GM12878 (cell line): ENCODE measurements around the gene PPP2R5C. TPM values are rescaled to one million over a fixed set of nuclear protein-coding genes. Genes with fewer than 3 reads are reported as not detected.

Experiments used
- ATAC-seq: fragments of 200-7000 bp; cut with Tn5 transposase; 3 replicates; pipeline ENCODE4 v1.9.1; 2020; ENCODE audit warnings: mild to moderate bottlenecking, moderate library complexity
- BruUV-seq: library from RNA; stranded (reverse); fragments of 400-500 nt; replicated peaks from 2 replicates; lab custom pipeline; 2021; lab: Mats Ljungman, UMichigan
- CTCF ChIA-PET: fragments of 300-600 bp; sonication (Branson Sonifier 250); formaldehyde crosslinking; extraction: SDS; loops from one replicate; lab custom pipeline; 2021; ENCODE audit warnings: inconsistent platforms; lab: Yijun Ruan, JAX
- POLR2A ChIA-PET: fragments of 350-600 bp; formaldehyde crosslinking; extraction: SDS; loops from one replicate; lab custom pipeline; 2021; ENCODE audit warnings: inconsistent platforms; lab: Charles Lee
- RAD21 ChIA-PET: fragments of 300-600 bp; sonication (Branson Sonifier 250); formaldehyde crosslinking; loops from one replicate; lab custom pipeline; 2023; ENCODE audit warnings: antibody characterized with exemption; ENCODE audit not compliant: unreplicated experiment; lab: Charles Lee
- SMC1A ChIA-PET: fragments of 300-600 bp; sonication (Branson Sonifier 250); formaldehyde crosslinking; loops from one replicate; lab custom pipeline; 2023; ENCODE audit not compliant: unreplicated experiment, uncharacterized antibody; lab: Charles Lee
- DNase-seq: peaks from one replicate; pipeline ENCODE4 v3.0.0-alpha.2; 2011; ENCODE audit warnings: low read depth, low spot score
- FAIRE-seq: peaks from 3 replicates; lab custom pipeline; 2011; peaks lifted over from hg19 to GRCh38; lab: Jason Lieb, UNC
- H2AFZ ChIP-seq: 2 replicates; pipeline ENCODE4 v1.6.0; 2011; ENCODE audit warnings: low read depth, low read length, control low read depth; ENCODE audit not compliant: control insufficient read depth
- H3K27ac ChIP-seq: 2 replicates; pipeline ENCODE4 v1.5.1; 2011; ENCODE audit warnings: control low read depth; ENCODE audit not compliant: control insufficient read depth, insufficient read depth
- H3K27me3 ChIP-seq, 2 experiments: replicated peaks in 1 of 2; 2 replicates each; pipeline versions ENCODE4 v1.6.0 to v1.6.1; 2011; ENCODE audit warnings: low read length in 1 of 2; ENCODE audit not compliant: control insufficient read depth in 2 of 2, insufficient read depth in 2 of 2
- H3K36me3 ChIP-seq, 2 experiments: 2 replicates each; pipeline ENCODE4 v1.5.1; 2011; ENCODE audit warnings: low read length in 1 of 2; ENCODE audit not compliant: control insufficient read depth in 2 of 2, insufficient read depth in 2 of 2
- H3K4me1 ChIP-seq: 2 replicates; pipeline ENCODE4 v1.6.1; 2011; ENCODE audit warnings: mild to moderate bottlenecking, low read length, moderate library complexity, mixed read lengths; ENCODE audit not compliant: control insufficient read depth, insufficient read depth
- H3K4me2 ChIP-seq: 2 replicates; pipeline ENCODE4 v1.6.0; 2011; ENCODE audit warnings: control low read depth; ENCODE audit not compliant: control insufficient read depth, insufficient read depth
- H3K4me3 ChIP-seq: fragments of 200-600 bp; sonication (generic); 2 replicates; pipeline ENCODE4 v1.5.1; 2016
- H3K79me2 ChIP-seq: 2 replicates; pipeline ENCODE4 v1.6.0; 2011; ENCODE audit warnings: low read length; ENCODE audit not compliant: control insufficient read depth, insufficient read depth
- H3K9ac ChIP-seq: 2 replicates; pipeline ENCODE4 v1.8.0; 2011; ENCODE audit warnings: low read length, control low read depth, mixed read lengths; ENCODE audit not compliant: control insufficient read depth, insufficient read depth
- H3K9me3 ChIP-seq: replicated peaks from 3 replicates; pipeline ENCODE4 v1.5.1; 2011; ENCODE audit warnings: mild to moderate bottlenecking, low read length; ENCODE audit not compliant: control insufficient read depth, insufficient read depth
- H4K20me1 ChIP-seq: 2 replicates; pipeline ENCODE4 v1.6.0; 2011; ENCODE audit not compliant: control insufficient read depth, insufficient read depth
- ASH2L ChIP-seq: fragments of 300-600, 200-600 bp; sonication (generic); IDR thresholded peaks from 2 replicates; pipeline ENCODE4 v1.6.1; 2017; ENCODE audit warnings: low read depth, mild to moderate bottlenecking, borderline replicate concordance
- CEBPB ChIP-seq, 2 experiments: fragments of 150-350 bp in 1 of 2; IDR thresholded peaks; 2 replicates each; pipeline ENCODE4 v1.6.1; 2012 to 2014; ENCODE audit warnings: low read depth in 2 of 2, low read length in 2 of 2, borderline replicate concordance in 1 of 2, inconsistent platforms in 1 of 2
- CREM ChIP-seq: IDR thresholded peaks from 2 replicates; pipeline ENCODE4 v1.6.1; 2014; ENCODE audit warnings: antibody characterized with exemption, low read depth
- EP300 ChIP-seq, 2 experiments: fragments of 150-350 bp in 1 of 2; IDR thresholded peaks; 2 replicates each; pipeline ENCODE4 v1.6.1; 2011 to 2012; ENCODE audit warnings: low read depth in 2 of 2, low read length in 2 of 2, borderline replicate concordance in 1 of 2, improper control_type of control experiment in 1 of 2, inconsistent platforms in 1 of 2; ENCODE audit not compliant: control insufficient read depth in 1 of 2
- ESRRA ChIP-seq: IDR thresholded peaks from 2 replicates; pipeline ENCODE4 v1.6.1; 2012; ENCODE audit warnings: mild to moderate bottlenecking, low read length, improper control_type of control experiment
- ETV6 ChIP-seq, 2 experiments: fragments of 450-650 bp in 1 of 2; IDR thresholded peaks in 1 of 2; conservative IDR thresholded peaks in 1 of 2; 2 replicates each; pipeline ENCODE4 v1.6.1; 2014; ENCODE audit warnings: antibody characterized with exemption in 1 of 2, borderline replicate concordance in 1 of 2, low read depth in 1 of 2, mild to moderate bottlenecking in 1 of 2, moderate library complexity in 1 of 2
- EZH2 ChIP-seq: IDR thresholded peaks from 2 replicates; pipeline ENCODE4 v1.6.1; 2012; ENCODE audit warnings: low read depth, mild to moderate bottlenecking, control low read depth, inconsistent platforms, low read length, borderline replicate concordance; ENCODE audit not compliant: control insufficient read depth
- IKZF2 ChIP-seq, 2 experiments: fragments of 450-650 bp; IDR thresholded peaks; 2 replicates each; pipeline ENCODE4 v1.6.1; 2017; ENCODE audit warnings: mild to moderate bottlenecking in 2 of 2, moderate library complexity in 2 of 2
- LARP7 ChIP-seq: fragments of 450-650 bp; IDR thresholded peaks from 2 replicates; pipeline ENCODE4 v1.6.1; 2017; ENCODE audit warnings: mild to moderate bottlenecking
- NFXL1 ChIP-seq: fragments of 450-650 bp; IDR thresholded peaks from 2 replicates; pipeline ENCODE4 v1.6.1; 2017; ENCODE audit warnings: antibody characterized with exemption, mild to moderate bottlenecking, borderline replicate concordance
- NR2C1 ChIP-seq: fragments of 450-650 bp; IDR thresholded peaks from 2 replicates; pipeline ENCODE4 v1.6.1; 2017; ENCODE audit warnings: antibody characterized with exemption, mild to moderate bottlenecking, moderate library complexity
- PML ChIP-seq: IDR thresholded peaks from 2 replicates; pipeline ENCODE4 v1.6.1; 2012; ENCODE audit warnings: low read length, inconsistent platforms
- POU2F2 ChIP-seq: IDR thresholded peaks from 3 replicates; pipeline ENCODE4 v1.6.1; 2011; ENCODE audit warnings: low read depth, mild to moderate bottlenecking, low read length, borderline replicate concordance
- RAD21 ChIP-seq: IDR thresholded peaks from 2 replicates; pipeline ENCODE4 v1.6.1; 2011; ENCODE audit warnings: mild to moderate bottlenecking, low read depth, low read length, moderate library complexity; ENCODE audit not compliant: insufficient read depth
- RCOR1 ChIP-seq: conservative IDR thresholded peaks from 2 replicates; pipeline ENCODE4 v1.6.1; 2012; ENCODE audit warnings: low read depth, low read length, improper control_type of control experiment
- SPI1 ChIP-seq: IDR thresholded peaks from 2 replicates; pipeline ENCODE4 v1.6.1; 2011; ENCODE audit warnings: low read depth, mild to moderate bottlenecking, low read length, moderate library complexity, borderline replicate concordance; ENCODE audit not compliant: insufficient read depth
- TCF3 ChIP-seq: IDR thresholded peaks from 2 replicates; pipeline ENCODE4 v1.6.1; 2012; ENCODE audit warnings: low read depth, mild to moderate bottlenecking, low read length, borderline replicate concordance; ENCODE audit not compliant: insufficient read depth
- USF2 ChIP-seq: IDR thresholded peaks from 2 replicates; pipeline ENCODE4 v1.6.1; 2011; ENCODE audit warnings: low read depth, low read length, improper control_type of control experiment, borderline replicate concordance
- ZBED1 ChIP-seq: IDR thresholded peaks from 2 replicates; pipeline ENCODE4 v1.6.1; 2016; ENCODE audit warnings: borderline replicate concordance
- ZBTB33 ChIP-seq: fragments of 450-650 bp; IDR thresholded peaks from 2 replicates; pipeline ENCODE4 v1.6.1; 2017; ENCODE audit warnings: mild to moderate bottlenecking
- WGBS: methylation state at CpG from one replicate; pipeline ENCODE4 v1.1.6; 2016; ENCODE audit warnings: low lambda C conversion rate; ENCODE audit not compliant: insufficient replicate concordance, insufficient coverage; ENCODE audit errors: missing lambda C conversion rate; 5-methylcytosine and 5-hydroxymethylcytosine counted together
- in situ Hi-C: fragments of 300-500 bp; cut with MboI; formaldehyde crosslinking; loops from 9 replicates; pipeline ENCODE4 v1.14.3; 2018; ENCODE audit warnings: mixed read lengths
- intact Hi-C: fragments of 100-400 bp; cut with micrococcal nuclease; formaldehyde crosslinking; loops from one replicate; pipeline ENCODE4 v1.14.2; 2022; ENCODE audit not compliant: unreplicated experiment
- polyA plus RNA-seq, 11 experiments: library from polyadenylated mRNA; depleted of rRNA in 4 of 11; unstranded in 6 of 11; stranded (reverse) in 5 of 11; fragments of >200 nt; fragmentation: Nextera tagmentation in 4 of 11; fragmentation: Illumina TruSeq in 1 of 11; extraction: Ambion mirVana in 4 of 11; extraction: Trizol in 1 of 11; gene quantifications; 1 replicate in 1 of 11; 2 replicates in 10 of 11; pipeline versions ENCODE4 v1.2.1 to v1.2.3, GENCODE V29; 2011 to 2016; ENCODE audit warnings: inconsistent platforms in 2 of 11, missing spikeins in 2 of 11, low read depth in 1 of 11
- total RNA-seq, 4 experiments: library from RNA; depleted of rRNA in 3 of 4; stranded (reverse); fragments of >200 nt in 3 of 4; fragmentation: Illumina TruSeq in 1 of 4; extraction: Trizol in 1 of 4; gene quantifications; 2 replicates each; pipeline versions ENCODE4 v1.2.1 to v1.2.3, GENCODE V29; 2013 to 2021

PPP2R5C gene
- total and polyA plus RNA-seq, 10 of the 15 experiments (the other 5 are each of a cell fraction or from before 2014, with no cell fraction given), result 106 to 199 (median 144) TPM

- TF ChIP-seq TCF3, result no peak
- TF ChIP-seq PML, result no peak
- TF ChIP-seq, all 136 proteins: peak for 0
Observed at GRCh38 chr14:101887219-101887618, 125.7 kb downstream of the PPP2R5C start (continued).

GRCh38 chr14:101888182-101888581 is 126.7 kb downstream of the PPP2R5C start:
- POLR2A ChIA-PET, result no interaction called here
- Histone ChIP-seq H2AFZ (no peak overlapping the region), H3K36me3 (peaks cover 21 to 23% of the 10 kb centered on the region in 2 experiments), H3K27ac (no peak overlapping the region), H3K79me2 (no peaks in the 10 kb centered on the region), H4K20me1 (no peaks in the 10 kb centered on the region), H3K4me3 (no peak overlapping the region), H3K9ac (no peak overlapping the region), H3K4me2 (no peak overlapping the region), H3K4me1 (no peaks in the 10 kb centered on the region), H3K27me3 (no peaks in the 10 kb centered on the region), H3K9me3 (no peaks in the 10 kb centered on the region; the same call in 2 of the 3 replicates)
- RAD21 ChIA-PET, result no interaction called here
- BruUV-seq, result no TSS peak
- intact Hi-C loops, result no loop called here
- CTCF ChIA-PET, result no interaction called here
- FAIRE-seq (no peak), DNase-seq (no peak), ATAC-seq (no peak)
- WGBS, result 93% methylated on average over 10 of the region's 10 CpGs
- SMC1A ChIA-PET, result no interaction called here
- in situ Hi-C loops, result no loop called here
- TF ChIP-seq USF2 (no peak), ZBED1 (no peak), CREM (no peak), SPI1 (no peak), PML (no peak), ASH2L (no peak), NR2C1 (no peak), ZBTB33 (no peak), RCOR1 (no peak), RAD21 (no peak), ESRRA (no peak), ETV6 (conservative IDR thresholded peaks at IDR 0.05 in 1 of 2, IDR thresholded peaks at IDR 0.05 in 1 of 2; ENCODE audit: borderline replicate concordance in 1 of 2, low read depth in 1 of 2) (no peak), EZH2 (no peak), CEBPB (IDR thresholded peaks at IDR 0.05; ENCODE audit: borderline replicate concordance in 1 of 2, low read depth in 2 of 2, low read length in 2 of 2) (no peak), IKZF2 (IDR thresholded peaks at IDR 0.05) (no peak), POU2F2 (no peak), EP300 (IDR thresholded peaks at IDR 0.05; ENCODE audit: borderline replicate concordance in 1 of 2, control insufficient read depth in 1 of 2, low read depth in 2 of 2, low read length in 2 of 2) (no peak), LARP7 (no peak), NFXL1 (no peak)
- TF ChIP-seq, all 136 proteins: peak for 0
